Thyroid gland (tissue), 4 donors: ENCODE data around the gene FRG1. TPM values are rescaled to one million over a fixed set of nuclear protein-coding genes. Genes with fewer than 3 reads are reported as not detected.
"Not testable (repeated sequence)": the region's sequence is repeated elsewhere in the genome, so short reads cannot be mapped to it uniquely, and the experiment has no call there.

Experiments used
- DNase-seq, 2 donors: peaks; one replicate each; pipeline ENCODE4 v3.0.0-alpha.2; 2019
- H3K27ac ChIP-seq, 3 donors: fragments of 200-600 bp; sonication (generic); 1 replicate in 2 of 3; 2 replicates in 1 of 3; pipeline ENCODE4 v1.5.1; 2016 to 2019; ENCODE audit warnings: mild to moderate bottlenecking in 1 of 3, moderate library complexity in 1 of 3
- H3K27me3 ChIP-seq: fragments of 200-600 bp; sonication (generic); one replicate; pipeline ENCODE4 v1.5.1; 2019
- H3K36me3 ChIP-seq, 2 donors: fragments of 200-600 bp; sonication (generic); one replicate each; pipeline ENCODE4 v1.5.1; 2016 to 2019
- H3K4me1 ChIP-seq, 2 donors: fragments of 200-600 bp; sonication (generic); one replicate each; pipeline ENCODE4 v1.5.1; 2017 to 2019
- H3K4me3 ChIP-seq, 3 donors: fragments of 200-600 bp; sonication (generic); replicated peaks in 1 of 3; 1 replicate in 2 of 3; 2 replicates in 1 of 3; pipeline ENCODE4 v1.5.1; 2016; ENCODE audit warnings: mild to moderate bottlenecking in 1 of 3
- H3K9me3 ChIP-seq: fragments of 200-600 bp; sonication (generic); one replicate; pipeline ENCODE4 v1.5.1; 2017
- POLR2A ChIP-seq, 2 donors: fragments of 450-650 bp; IDR thresholded peaks; one replicate each; pipeline ENCODE4 v1.6.1; 2017; ENCODE audit warnings: antibody characterized with exemption in 2 of 2, mild to moderate bottlenecking in 2 of 2, moderate library complexity in 1 of 2
- WGBS, 2 donors: methylation state at CpG; one replicate each; pipeline ENCODE4 v1.1.5; 2017; 5-methylcytosine and 5-hydroxymethylcytosine counted together
- intact Hi-C: fragments of 100-400 bp; cut with DNase I; formaldehyde crosslinking; loops from one replicate; pipeline ENCODE4 v1.15.1; 2023
- total RNA-seq, 4 donors: library from RNA; depleted of rRNA; stranded (reverse); fragments of >200 nt; gene quantifications; one replicate each; pipeline ENCODE4 v1.2.3, GENCODE V29; 2016
- TF ChIP-seq, protein P1 (sequence below), 6 experiments: fragments of 200-600 bp in 3 of 6; fragments of 450-650 bp in 3 of 6; sonication (generic) in 3 of 6; IDR thresholded peaks; one replicate each; pipeline ENCODE4 v1.5.1; 2016 to 2019; ENCODE audit warnings: antibody characterized with exemption in 6 of 6, mild to moderate bottlenecking in 2 of 6, inconsistent platforms in 1 of 6, moderate library complexity in 1 of 6

Gene FRG1
- total RNA-seq: 10 to 100 TPM; 26.7 to 50.9 (median 35.2) TPM

DNA sequence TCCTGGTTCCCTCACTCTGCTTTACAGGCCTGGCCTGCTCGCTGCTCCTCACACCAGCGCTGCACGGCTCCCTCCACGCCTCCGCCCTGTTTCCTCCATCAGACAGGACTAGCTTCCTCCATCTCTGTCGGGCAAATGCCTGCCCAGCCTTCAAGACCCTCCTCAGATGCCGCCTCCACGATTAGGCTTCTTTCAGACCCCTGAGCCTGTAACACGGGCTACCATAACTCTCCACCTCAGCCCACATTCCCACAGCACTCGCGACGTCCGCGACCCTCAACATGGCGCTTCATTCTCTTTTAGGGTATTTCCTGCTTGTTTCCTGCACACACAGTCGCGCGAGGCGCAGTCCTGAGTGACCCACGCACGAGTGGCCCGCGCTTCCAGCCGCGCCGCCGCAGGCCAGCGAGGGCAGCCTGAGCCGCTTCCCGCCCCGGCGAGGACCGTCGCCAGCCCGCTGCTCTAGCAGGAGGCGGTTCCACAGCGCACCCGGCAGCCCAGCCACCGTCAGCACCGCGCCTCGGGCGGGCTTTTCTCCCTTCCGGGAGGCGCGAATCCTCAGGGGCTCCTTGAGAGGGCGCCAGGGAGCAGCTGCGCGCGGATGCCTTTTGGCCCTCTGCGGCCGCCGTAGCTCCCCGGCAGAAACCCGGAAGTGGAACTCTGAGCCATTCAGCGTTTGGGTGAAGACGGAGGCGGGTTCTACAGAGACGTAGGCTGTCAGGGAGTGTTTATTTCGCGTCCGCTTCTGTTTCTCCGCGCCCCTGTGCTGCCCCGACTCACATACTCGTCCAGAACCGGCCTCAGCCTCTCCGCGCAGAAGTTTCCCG is at the start of gene FRG1:
FRG1 (plus strand) TSS at position 695 of the 827 bp plus-strand sequence. CDS start 138 bp downstream, outside the sequence.
- TF ChIP-seq, protein P1, sequence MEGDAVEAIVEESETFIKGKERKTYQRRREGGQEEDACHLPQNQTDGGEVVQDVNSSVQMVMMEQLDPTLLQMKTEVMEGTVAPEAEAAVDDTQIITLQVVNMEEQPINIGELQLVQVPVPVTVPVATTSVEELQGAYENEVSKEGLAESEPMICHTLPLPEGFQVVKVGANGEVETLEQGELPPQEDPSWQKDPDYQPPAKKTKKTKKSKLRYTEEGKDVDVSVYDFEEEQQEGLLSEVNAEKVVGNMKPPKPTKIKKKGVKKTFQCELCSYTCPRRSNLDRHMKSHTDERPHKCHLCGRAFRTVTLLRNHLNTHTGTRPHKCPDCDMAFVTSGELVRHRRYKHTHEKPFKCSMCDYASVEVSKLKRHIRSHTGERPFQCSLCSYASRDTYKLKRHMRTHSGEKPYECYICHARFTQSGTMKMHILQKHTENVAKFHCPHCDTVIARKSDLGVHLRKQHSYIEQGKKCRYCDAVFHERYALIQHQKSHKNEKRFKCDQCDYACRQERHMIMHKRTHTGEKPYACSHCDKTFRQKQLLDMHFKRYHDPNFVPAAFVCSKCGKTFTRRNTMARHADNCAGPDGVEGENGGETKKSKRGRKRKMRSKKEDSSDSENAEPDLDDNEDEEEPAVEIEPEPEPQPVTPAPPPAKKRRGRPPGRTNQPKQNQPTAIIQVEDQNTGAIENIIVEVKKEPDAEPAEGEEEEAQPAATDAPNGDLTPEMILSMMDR (IDR thresholded peaks at IDR 0.05): peak; percentile 49 to 94 (median 74)
- peak in 1 of 2 donors; percentile 67 for TF ChIP-seq POLR2A (IDR thresholded peaks at IDR 0.05)
- DNase-seq: peak; percentile 93 to 97
- intact Hi-C loops: no loop called here
- H3K27me3 ChIP-seq: no peaks in the 10 kb centered on the region
- no peaks in the 10 kb centered on the region for H3K9me3 ChIP-seq
- peaks cover 4 to 14% of the 10 kb centered on the region in 2 donors for H3K4me1 ChIP-seq
- no peaks in the 10 kb centered on the region for H3K36me3 ChIP-seq
- H3K27ac ChIP-seq: peak within 1 kb of the TSS; percentile 63 to 89 (median 80)
- 9 to 16% methylated on average over 28 to 53 of the region's 70 CpGs for WGBS, 2 donors
- H3K4me3 ChIP-seq: peak within 1 kb of the TSS; percentile 63 to 99 (median 66)

DNA sequence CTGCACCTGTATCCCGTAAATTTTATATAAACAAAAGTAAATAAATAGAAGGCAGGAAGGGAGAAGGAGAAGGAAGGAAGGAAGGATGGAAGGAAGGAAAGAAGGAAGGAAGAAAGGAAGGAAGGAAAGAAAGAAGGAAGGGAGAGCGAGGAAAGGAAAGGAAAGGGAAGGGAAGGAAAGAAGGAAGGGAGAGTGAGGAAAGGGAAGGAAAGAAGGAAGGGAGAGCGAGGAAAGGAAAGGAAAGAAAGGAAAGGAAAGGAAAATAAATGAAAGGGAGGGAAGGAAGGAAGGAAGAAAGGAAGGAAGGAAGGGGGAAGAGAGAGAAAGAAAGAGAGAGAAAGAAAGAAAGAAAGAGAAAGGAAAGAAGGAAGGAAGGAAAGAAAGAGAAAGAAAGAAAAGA is 43.0 kb upstream of the FRG1 start:
- DNase-seq: no peak

DNA sequence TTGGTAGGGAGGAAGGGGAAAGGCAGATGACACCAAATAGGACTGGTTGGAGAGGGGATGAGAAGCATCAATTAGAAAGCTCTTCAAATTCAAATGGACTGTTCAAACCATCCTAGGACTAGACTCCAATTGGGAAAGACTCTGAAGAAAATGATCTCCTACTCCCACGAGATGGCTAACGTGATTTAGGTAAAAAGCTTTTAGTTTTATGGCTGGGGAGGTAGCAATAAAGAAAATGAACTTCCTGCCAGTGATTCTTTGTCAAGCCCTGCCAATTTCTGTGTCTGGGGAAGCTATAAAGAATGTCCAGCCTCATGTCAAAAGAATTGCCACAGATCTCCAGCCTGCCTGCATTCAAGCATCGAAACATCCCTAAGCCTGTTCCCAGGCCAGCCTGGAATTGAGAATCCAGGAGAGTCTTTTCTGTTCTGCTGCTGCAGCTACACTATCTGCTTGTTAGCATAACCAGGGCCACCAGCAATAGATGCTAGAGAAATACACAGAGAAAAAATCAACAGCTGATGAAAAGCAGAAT is 41.1 kb upstream of the FRG1 start:
- H3K4me3 ChIP-seq, H3K9me3 ChIP-seq, H3K27ac ChIP-seq, DNase-seq, H3K27me3 ChIP-seq, H3K4me1 ChIP-seq, H3K36me3 ChIP-seq: not testable (repeated sequence)
- intact Hi-C loops: loop anchor here (10.0 kb wide), 1 partner anchor 115 kb away; no protein-coding TSS in a partner anchor
- 64 to 67% methylated on average over 3 of the region's 3 CpGs for WGBS, 2 donors

More for the DNA sequence above, 43.0 kb upstream of the FRG1 start:
- Histone ChIP-seq H3K36me3 (no peaks in the 10 kb centered on the region), H3K27ac (no peak overlapping the region), H3K27me3 (no peaks in the 10 kb centered on the region), H3K9me3 (no peaks in the 10 kb centered on the region), H3K4me3 (no peak overlapping the region), H3K4me1 (no peaks in the 10 kb centered on the region)
- 85 to 90% methylated on average over 3 of the region's 3 CpGs for WGBS, 2 donors
- TF ChIP-seq, protein P1 (IDR thresholded peaks at IDR 0.05): no peak
- no peak for TF ChIP-seq POLR2A (IDR thresholded peaks at IDR 0.05)
- intact Hi-C loops: no loop called here

DNA sequence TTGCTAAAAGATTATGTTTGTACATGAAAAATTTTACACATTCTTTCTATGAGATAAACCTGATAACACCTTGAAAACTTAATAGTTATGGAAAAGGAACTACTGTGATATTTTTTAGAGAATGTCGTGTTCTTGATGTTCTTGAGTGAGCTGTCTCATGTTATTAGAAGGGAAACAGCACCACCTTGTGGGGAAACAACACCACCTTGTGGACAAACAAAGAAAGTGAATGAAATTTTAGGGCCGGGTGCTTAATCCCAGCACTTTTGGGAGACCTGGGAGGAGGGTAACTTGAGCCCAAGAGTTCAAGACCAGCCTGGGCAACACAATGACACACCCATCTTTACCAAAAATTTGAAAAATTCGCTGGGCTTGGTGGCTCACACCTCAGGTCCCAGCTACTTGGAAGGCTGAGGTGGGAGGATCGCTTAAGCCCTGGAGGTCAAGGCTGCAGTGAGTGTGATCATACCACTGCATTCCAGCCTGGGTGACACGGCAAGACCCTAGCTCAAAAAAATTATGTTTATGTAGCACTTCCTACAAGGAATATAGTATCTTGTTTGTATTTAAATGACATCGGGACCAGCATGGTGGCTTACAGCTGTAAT is 36.1 kb upstream of the FRG1 start:
- not testable (repeated sequence) for H3K9me3 ChIP-seq, H3K36me3 ChIP-seq, H3K27ac ChIP-seq, H3K4me1 ChIP-seq, H3K4me3 ChIP-seq, H3K27me3 ChIP-seq
- DNase-seq: peak; percentile 59 to 61
- TF ChIP-seq, protein P1 (IDR thresholded peaks at IDR 0.05): peak; percentile 53 to 84 (median 74)
- WGBS, 2 donors: 42 to 47% methylated on average over 6 of the region's 6 CpGs
- intact Hi-C loops: loop anchor here (10.0 kb wide), 1 partner anchor 120 kb away; no protein-coding TSS in a partner anchor

DNA sequence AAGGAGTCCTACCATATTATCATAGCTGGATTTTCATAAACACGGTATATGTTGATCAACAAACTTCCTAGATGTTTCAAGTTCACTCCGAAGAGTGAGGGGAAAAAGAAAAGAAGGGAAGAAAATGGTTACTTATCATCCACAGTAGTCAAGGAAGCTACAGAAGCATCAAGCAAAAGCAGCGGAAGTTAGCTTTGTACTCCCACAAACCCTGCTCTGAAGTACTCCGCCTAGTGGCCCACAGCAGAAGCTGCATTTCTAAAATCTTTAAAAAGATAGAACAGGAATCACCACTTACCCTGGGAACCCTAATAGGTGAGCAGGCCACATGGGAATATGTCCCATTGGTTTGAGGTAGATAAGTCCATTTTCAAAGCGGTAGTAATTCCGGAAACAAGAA is 28.5 kb upstream of the FRG1 start:
- no peak for DNase-seq
- no peaks in the 10 kb centered on the region for H3K4me1 ChIP-seq
- H3K4me3 ChIP-seq: no peak overlapping the region
- no peaks in the 10 kb centered on the region for H3K27me3 ChIP-seq
- TF ChIP-seq POLR2A (IDR thresholded peaks at IDR 0.05): no peak
- TF ChIP-seq, protein P1 (IDR thresholded peaks at IDR 0.05): peak in 2 of 6 experiments; percentile 10 to 44
- 51 to 63% methylated on average over 6 of the region's 6 CpGs for WGBS, 2 donors
- H3K27ac ChIP-seq: no peak overlapping the region
- intact Hi-C loops: no loop called here
- H3K9me3 ChIP-seq: no peaks in the 10 kb centered on the region
- H3K36me3 ChIP-seq: no peaks in the 10 kb centered on the region
